HG03139 (cell line): ENCODE measurements around the gene KLRK1.
"Not testable (repeated sequence)": the region's sequence is repeated elsewhere in the genome, so short reads cannot be mapped to it uniquely, and the experiment has no call there.

Source experiments
- ATAC-seq: cut with Tn5 transposase; IDR thresholded peaks from one replicate; pipeline ENCODE4 v1.9.1; 2021; ENCODE audit not compliant: unreplicated experiment

KLRK1 gene

GRCh38 chr12:10388624-10389413 lies 1.0 kb downstream of the KLRK1 start:
- ATAC-seq = no peak

- not testable (repeated sequence) for ATAC-seq
Measured at GRCh38 chr12:10387498-10387897, 2.3 kb downstream of the KLRK1 start.

- ATAC-seq = no peak
Measured at GRCh38 chr12:10386857-10387256, 3.0 kb downstream of the KLRK1 start.

GRCh38 chr12:10385166-10385613 lies 4.7 kb downstream of the KLRK1 start:
- ATAC-seq = no peak

GRCh38 chr12:10384191-10384590 lies 5.7 kb downstream of the KLRK1 start:
- ATAC-seq = no peak

GRCh38 chr12:10381928-10382628 lies 7.8 kb downstream of the KLRK1 start:
- ATAC-seq = no peak

- not testable (repeated sequence) for ATAC-seq
Measured at GRCh38 chr12:10378737-10379136, 11.1 kb downstream of the KLRK1 start.

GRCh38 chr12:10374624-10375018 lies 15.2 kb downstream of the KLRK1 start:
- no peak for ATAC-seq

- ATAC-seq = no peak
Measured at GRCh38 chr12:10372559-10372958, 17.3 kb downstream of the KLRK1 start.

GRCh38 chr12:10371893-10372535 lies 17.8 kb downstream of the KLRK1 start:
- not testable (repeated sequence) for ATAC-seq

GRCh38 chr12:10369557-10370415 lies 20.1 kb downstream of the KLRK1 start:
- no peak for ATAC-seq

- no peak for ATAC-seq
Measured at GRCh38 chr12:10368206-10369171, 21.4 kb downstream of the KLRK1 start.

- ATAC-seq = not testable (repeated sequence)
Measured at GRCh38 chr12:10367714-10368113, 22.1 kb downstream of the KLRK1 start.

- ATAC-seq = no peak
Measured at GRCh38 chr12:10366875-10367274, 23.0 kb downstream of the KLRK1 start.

GRCh38 chr12:10365696-10366405 lies 24.0 kb downstream of the KLRK1 start:
- ATAC-seq = no peak

- ATAC-seq = peak; percentile 34
Measured at GRCh38 chr12:10364815-10365622, 24.8 kb downstream of the KLRK1 start.

- ATAC-seq = peak; percentile 88
Measured at GRCh38 chr12:10363914-10364814, 25.7 kb downstream of the KLRK1 start.
